Measurements from ENCODE around the gene DECR2. TPM values are rescaled to one million over a fixed set of nuclear protein-coding genes. Genes with fewer than 3 reads are reported as not detected.
"Not testable (repeated sequence)": the region's sequence is repeated elsewhere in the genome, so short reads cannot be mapped to it uniquely, and the experiment has no call there.

The DECR2 gene
- total RNA-seq, 1 donor from 2014 or later = 10.1 TPM

DNA sequence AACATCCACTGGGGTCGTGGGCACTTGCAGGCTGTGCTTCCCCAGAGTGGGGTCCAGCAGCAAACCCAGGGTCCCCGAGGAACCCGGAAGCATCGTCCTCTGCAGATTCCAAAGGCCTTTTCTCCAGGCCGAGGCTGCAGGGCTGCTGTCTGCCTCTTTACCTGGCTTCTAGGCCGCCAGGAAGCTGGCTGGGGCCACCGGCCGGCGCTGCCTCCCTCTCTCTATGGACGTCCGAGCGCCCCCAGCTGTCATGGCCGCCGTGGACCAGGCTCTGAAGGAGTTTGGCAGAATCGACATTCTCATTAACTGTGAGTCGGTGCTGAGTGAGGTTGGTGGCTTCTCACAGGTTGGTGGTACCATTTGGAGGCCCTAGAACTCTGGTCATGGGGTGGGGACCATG lies 5.6 kb downstream of the DECR2 start:
- no peak overlapping the region for H3K27ac ChIP-seq
- no peak for ATAC-seq
- H3K27me3 ChIP-seq (ENCODE audit: low read depth) = no peaks in the 10 kb centered on the region
- TF ChIP-seq, protein P1, sequence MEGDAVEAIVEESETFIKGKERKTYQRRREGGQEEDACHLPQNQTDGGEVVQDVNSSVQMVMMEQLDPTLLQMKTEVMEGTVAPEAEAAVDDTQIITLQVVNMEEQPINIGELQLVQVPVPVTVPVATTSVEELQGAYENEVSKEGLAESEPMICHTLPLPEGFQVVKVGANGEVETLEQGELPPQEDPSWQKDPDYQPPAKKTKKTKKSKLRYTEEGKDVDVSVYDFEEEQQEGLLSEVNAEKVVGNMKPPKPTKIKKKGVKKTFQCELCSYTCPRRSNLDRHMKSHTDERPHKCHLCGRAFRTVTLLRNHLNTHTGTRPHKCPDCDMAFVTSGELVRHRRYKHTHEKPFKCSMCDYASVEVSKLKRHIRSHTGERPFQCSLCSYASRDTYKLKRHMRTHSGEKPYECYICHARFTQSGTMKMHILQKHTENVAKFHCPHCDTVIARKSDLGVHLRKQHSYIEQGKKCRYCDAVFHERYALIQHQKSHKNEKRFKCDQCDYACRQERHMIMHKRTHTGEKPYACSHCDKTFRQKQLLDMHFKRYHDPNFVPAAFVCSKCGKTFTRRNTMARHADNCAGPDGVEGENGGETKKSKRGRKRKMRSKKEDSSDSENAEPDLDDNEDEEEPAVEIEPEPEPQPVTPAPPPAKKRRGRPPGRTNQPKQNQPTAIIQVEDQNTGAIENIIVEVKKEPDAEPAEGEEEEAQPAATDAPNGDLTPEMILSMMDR (IDR thresholded peaks at IDR 0.05) = no peak
- H3K9me3 ChIP-seq = no peaks in the 10 kb centered on the region
- intact Hi-C loops (cut with DNase I) = no loop called here
- no peak for DNase-seq
- H3K4me3 ChIP-seq = no peak overlapping the region
- H3K4me1 ChIP-seq = no peaks in the 10 kb centered on the region
- H3K36me3 ChIP-seq = peaks cover 14% of the 10 kb centered on the region

DNA sequence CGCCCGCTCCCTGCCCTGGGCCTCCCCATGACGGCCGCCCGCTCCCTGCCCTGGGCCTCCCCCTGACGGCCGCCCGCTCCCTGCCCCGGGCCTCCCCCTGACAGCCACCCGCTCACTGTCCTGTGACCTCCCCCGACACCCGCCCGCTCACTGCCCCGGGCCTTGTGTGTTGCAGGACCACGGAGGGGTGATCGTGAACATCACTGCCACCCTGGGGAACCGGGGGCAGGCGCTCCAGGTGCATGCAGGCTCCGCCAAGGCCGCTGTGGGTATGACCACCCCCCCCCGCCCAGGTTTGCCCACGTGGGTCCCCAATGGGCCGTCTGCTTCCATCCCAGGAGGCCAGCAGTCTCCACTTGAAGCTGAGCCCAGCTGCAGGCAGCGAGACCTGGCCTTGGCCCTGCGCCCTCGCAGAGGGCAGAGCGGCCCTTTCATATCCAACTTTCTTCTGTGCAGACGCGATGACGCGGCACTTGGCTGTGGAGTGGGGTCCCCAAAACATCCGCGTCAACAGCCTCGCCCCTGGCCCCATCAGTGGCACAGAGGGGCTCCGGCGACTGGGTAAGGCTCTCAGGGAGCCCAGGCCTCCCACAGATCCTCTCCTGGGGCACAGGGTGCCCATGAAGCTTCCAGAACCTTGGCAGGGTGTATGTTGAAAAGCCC lies 9.0 kb downstream of the DECR2 start:
- ATAC-seq = no peak
- Histone ChIP-seq H3K27me3 (ENCODE audit: low read depth) (no peaks in the 10 kb centered on the region), H3K36me3 (peaks cover 14% of the 10 kb centered on the region), H3K4me1 (no peaks in the 10 kb centered on the region), H3K27ac (no peak overlapping the region), H3K4me3 (no peak overlapping the region), H3K9me3 (no peaks in the 10 kb centered on the region)
- TF ChIP-seq, protein P1 (IDR thresholded peaks at IDR 0.05) = no peak
- no peak for DNase-seq
- intact Hi-C loops (cut with DNase I) = no loop called here

DNA sequence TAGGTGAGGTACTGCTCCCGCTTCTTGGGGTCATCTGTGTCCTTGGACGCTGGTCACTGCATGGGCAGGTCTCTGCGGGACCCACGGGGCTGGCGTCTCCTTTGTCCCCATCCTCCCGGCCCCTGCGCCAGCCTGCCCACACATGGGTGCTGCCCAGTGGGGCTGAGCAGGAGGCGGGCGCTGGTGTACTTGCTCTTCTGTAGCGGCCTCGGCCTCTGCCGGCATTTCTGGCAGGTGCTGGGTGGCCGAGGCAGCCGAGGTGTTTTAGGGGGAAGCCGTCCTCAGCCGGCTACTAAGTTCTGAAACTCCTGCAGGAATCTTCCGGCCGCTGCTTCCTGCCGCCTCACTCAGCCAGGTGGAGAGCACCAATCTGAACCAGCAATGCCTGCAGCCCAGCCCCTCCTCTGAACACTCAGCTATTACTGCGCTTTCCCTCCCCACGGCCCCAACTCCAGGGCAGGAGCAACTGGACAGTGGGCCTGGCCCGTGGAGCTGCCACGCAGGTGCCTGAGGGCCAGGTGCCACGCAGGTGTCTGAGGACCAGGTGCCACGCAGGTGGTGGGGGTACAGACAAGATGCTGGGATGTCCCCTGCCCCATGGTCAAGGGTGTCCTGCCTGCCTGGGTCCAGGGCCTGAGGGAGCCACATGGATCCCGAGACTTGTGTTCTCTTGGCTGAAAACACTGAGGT lies 10.0 kb downstream of the DECR2 start:
- no peak overlapping the region for H3K27ac ChIP-seq
- no peaks in the 10 kb centered on the region for H3K4me1 ChIP-seq
- no peak for DNase-seq
- intact Hi-C loops (cut with DNase I) = no loop called here
- no peak overlapping the region for H3K4me3 ChIP-seq
- peaks cover 14% of the 10 kb centered on the region for H3K36me3 ChIP-seq
- H3K9me3 ChIP-seq = no peaks in the 10 kb centered on the region
- TF ChIP-seq, protein P1 (IDR thresholded peaks at IDR 0.05) = no peak
- ATAC-seq = peak in 1 of 2 donors; percentile 27
- no peaks in the 10 kb centered on the region for H3K27me3 ChIP-seq (ENCODE audit: low read depth)

DNA sequence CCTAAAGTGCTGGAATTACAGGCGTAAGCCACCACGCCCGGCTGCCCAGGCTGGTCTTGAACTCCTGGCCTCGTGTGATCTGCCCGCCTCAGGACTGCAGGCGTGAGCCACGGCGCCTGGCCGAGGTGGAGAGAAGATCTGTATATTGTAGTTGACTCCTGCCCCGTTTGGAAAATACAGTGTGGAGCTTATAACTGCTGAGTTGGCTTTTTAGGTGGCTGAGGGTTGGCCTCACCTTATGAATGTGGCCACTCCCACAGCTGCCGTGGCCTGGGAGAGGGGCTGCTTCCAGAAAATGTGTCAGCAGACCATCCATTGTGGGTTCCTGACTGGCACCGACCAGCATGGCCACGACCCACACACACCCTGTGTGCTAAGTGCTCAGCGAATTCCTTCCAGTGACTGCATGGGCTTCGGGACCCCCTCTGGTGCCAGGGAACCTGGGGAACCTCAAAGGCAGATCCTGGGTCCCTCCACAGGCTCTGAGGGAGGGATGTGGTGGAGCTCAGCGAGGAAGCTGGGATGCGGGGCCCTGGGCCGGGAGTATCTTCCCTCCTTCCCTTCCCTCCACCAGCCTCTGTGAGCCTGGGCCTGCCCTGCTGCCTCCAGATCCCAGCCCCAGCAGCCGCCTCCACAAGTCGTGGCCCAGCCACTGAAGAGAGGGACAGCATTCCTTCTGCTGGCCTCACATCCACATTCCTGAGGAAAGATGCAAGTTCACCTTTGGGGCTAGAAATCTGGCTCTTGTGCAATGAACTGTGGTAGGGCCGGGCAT lies 12.9 kb downstream of the DECR2 start:
- TF ChIP-seq, protein P1 (IDR thresholded peaks at IDR 0.05) = no peak
- no peak for DNase-seq
- intact Hi-C loops (cut with DNase I) = no loop called here
- H3K27ac ChIP-seq = no peak overlapping the region
- no peak for ATAC-seq
- no peaks in the 10 kb centered on the region for H3K27me3 ChIP-seq (ENCODE audit: low read depth)
- no peaks in the 10 kb centered on the region for H3K9me3 ChIP-seq
- H3K36me3 ChIP-seq = peaks cover 7% of the 10 kb centered on the region
- H3K4me1 ChIP-seq = no peaks in the 10 kb centered on the region
- no peak overlapping the region for H3K4me3 ChIP-seq

DNA sequence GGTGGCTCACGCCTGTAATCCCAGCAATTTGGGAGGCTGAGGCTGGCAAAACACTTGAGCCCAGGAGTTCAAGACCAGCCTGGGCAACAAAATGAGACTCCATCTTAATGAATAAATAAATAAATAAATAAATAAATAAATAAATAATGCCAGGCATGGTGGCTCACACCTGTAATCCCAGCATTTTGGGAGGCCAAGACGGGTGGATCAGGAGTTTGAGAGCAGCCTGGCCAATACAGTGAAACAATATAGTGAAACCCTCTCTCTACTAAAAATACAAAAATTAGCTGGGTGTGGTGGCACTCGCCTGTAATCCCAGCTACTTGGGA lies 13.4 kb downstream of the DECR2 start:
- H3K27me3 ChIP-seq (ENCODE audit: low read depth); H3K4me3 ChIP-seq; H3K4me1 ChIP-seq; H3K36me3 ChIP-seq; H3K27ac ChIP-seq; intact Hi-C loops (cut with DNase I); ATAC-seq; H3K9me3 ChIP-seq; DNase-seq: not testable (repeated sequence)

DNA sequence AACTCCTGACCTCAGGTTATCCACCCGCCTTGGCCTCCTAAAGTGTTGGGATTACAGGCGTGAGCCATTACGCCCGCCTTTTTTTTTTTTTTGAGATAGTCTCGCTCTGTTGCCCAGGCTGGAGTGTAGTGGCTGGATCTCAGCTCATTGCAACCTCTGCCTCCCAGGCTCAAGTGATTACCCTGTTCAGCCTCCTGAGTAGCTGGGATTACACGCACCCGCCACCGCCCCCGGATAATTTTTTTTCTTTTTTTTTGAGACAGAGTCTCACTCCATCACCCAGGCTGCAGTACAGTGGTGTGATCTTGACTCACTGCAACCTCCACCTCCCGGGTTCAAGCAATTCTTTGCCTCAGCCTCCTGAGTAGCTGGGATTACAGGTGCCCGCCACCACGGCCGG lies 20.5 kb downstream of the DECR2 start:
- H3K9me3 ChIP-seq; intact Hi-C loops (cut with DNase I); H3K27me3 ChIP-seq (ENCODE audit: low read depth); ATAC-seq; H3K4me3 ChIP-seq; H3K36me3 ChIP-seq; H3K27ac ChIP-seq; DNase-seq: not testable (repeated sequence)
- peaks cover 24% of the 10 kb centered on the region for H3K4me1 ChIP-seq
